Measurements from ENCODE around the gene ARSG. TPM values are rescaled to one million over a fixed set of nuclear protein-coding genes. Genes with fewer than 3 reads are reported as not detected.

The ARSG gene
- total and polyA plus RNA-seq, 2 of the 8 experiments (the other 6 are each of a cell fraction or from before 2014, with no cell fraction given) = 3.3 to 4.0 TPM

DNA sequence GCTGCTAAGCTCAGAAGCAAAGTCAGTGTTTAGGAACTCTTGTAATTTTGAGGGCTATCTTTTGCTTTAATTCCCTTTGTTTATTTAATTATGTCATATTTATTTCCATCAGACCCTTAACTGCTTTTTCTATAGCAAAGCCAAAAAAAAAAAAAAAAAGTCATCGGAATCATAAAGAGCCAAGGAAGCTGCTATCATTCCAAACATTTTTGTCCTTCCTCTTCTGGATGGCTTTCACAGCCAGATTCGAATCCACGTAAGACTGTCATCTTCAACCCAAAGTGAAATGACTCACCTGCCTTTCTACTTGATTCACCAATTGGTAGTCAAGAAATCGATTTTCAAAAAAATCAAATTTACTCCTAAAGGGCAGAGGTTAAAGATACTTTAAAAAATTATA is 127.6 kb downstream of the ARSG start:
- H3K9me3 ChIP-seq (ENCODE audit: insufficient read depth in 2 of 2, low read depth in 1 of 2, low read length in 1 of 2) = no peaks in the 10 kb centered on the region; a peak in 1 of 4 replicates
- CTCF ChIA-PET (ENCODE audit: partially characterized antibody) = interaction anchor here (0.7 to 1.7 kb wide), 10 partner anchors 10 to 196 kb away, joined by 3 to 6 read pairs (median 3); no protein-coding TSS in a partner anchor
- no peak overlapping the region for H3K18ac ChIP-seq (ENCODE audit: extremely low read depth, low read length)
- H3K23me2 ChIP-seq (ENCODE audit: low read depth, low read length) = no peaks in the 10 kb centered on the region
- H3K27me3 ChIP-seq (replicated peaks in 1 of 4; ENCODE audit: control insufficient read depth in 3 of 4, extremely low read depth in 1 of 4, insufficient read depth in 3 of 4, low read length in 3 of 4) = no peaks in the 10 kb centered on the region
- no peak overlapping the region for H3K4ac ChIP-seq (replicated peaks; ENCODE audit: insufficient read length, low read depth, low read length)
- no peak overlapping the region for H2BK15ac ChIP-seq (ENCODE audit: low read length)
- H2BK12ac ChIP-seq (ENCODE audit: low read depth, low read length) = no peak overlapping the region
- H3K56ac ChIP-seq (replicated peaks; ENCODE audit: insufficient read length, low read depth, low read length) = no peak overlapping the region
- H3K4me2 ChIP-seq (ENCODE audit: insufficient read depth in 1 of 2, low read depth in 2 of 2, low read length in 2 of 2) = no peak overlapping the region
- H4K5ac ChIP-seq (ENCODE audit: insufficient read length, low read depth, low read length) = no peak overlapping the region
- H3K79me2 ChIP-seq (ENCODE audit: control insufficient read depth in 1 of 2, insufficient read depth in 2 of 2, low read length in 2 of 2) = no peaks in the 10 kb centered on the region
- no peaks in the 10 kb centered on the region for H3K79me1 ChIP-seq (ENCODE audit: low read depth, low read length)
- no peak overlapping the region for H3K4me3 ChIP-seq (ENCODE audit: extremely low read depth in 1 of 4, insufficient read depth in 2 of 4, low read depth in 3 of 4, low read length in 4 of 4)
- no peak overlapping the region for H3K27ac ChIP-seq (ENCODE audit: low read depth, low read length)
- FAIRE-seq (no peak), DNase-seq (ENCODE audit: low read depth in 1 of 2, low spot score in 2 of 2) (no peak)
- WGBS, 2 experiments (ENCODE audit: extremely low coverage in 1 of 2, insufficient coverage in 1 of 2, insufficient read length in 1 of 2, insufficient replicate concordance in 2 of 2, low coverage in 1 of 2, low lambda C conversion rate in 2 of 2, missing lambda C conversion rate in 1 of 2) = 84% methylated on average over 4 of the region's 4 CpGs; no CpG with 5 or more reads in 1 of the 2 experiments
- no peak overlapping the region for H2BK120ac ChIP-seq (replicated peaks; ENCODE audit: low read depth, low read length)
- POLR2A ChIA-PET (ENCODE audit: partially characterized antibody) = no interaction called here
- no peak overlapping the region for H2BK5ac ChIP-seq (ENCODE audit: low read depth, low read length)
- peaks cover 0 to 6% (median 1%) of the 10 kb centered on the region in 4 experiments; a peak in 3 of 7 replicates for H3K4me1 ChIP-seq (replicated peaks in 1 of 4; ENCODE audit: control insufficient read depth in 3 of 4, insufficient read depth in 4 of 4, low read length in 3 of 4)
- no peak overlapping the region for H4K8ac ChIP-seq (ENCODE audit: extremely low read depth, insufficient read depth, low read length)
- H3K36me3 ChIP-seq (ENCODE audit: control insufficient read depth in 2 of 4, insufficient read depth in 4 of 4, low read length in 3 of 4) = no peaks in the 10 kb centered on the region
- H4K91ac ChIP-seq (replicated peaks; ENCODE audit: insufficient read length, low read length) = no peak overlapping the region
- no peak overlapping the region for H3K14ac ChIP-seq (ENCODE audit: insufficient read length)
- H2BK20ac ChIP-seq (ENCODE audit: low read length) = no peak overlapping the region
- no peak overlapping the region for H2AFZ ChIP-seq (ENCODE audit: low read length)
- H3K9ac ChIP-seq (replicated peaks in 1 of 4; ENCODE audit: extremely low read depth in 1 of 4, low read depth in 3 of 4, low read length in 3 of 4) = no peak overlapping the region
- no peak overlapping the region for H2AK5ac ChIP-seq (ENCODE audit: low read depth, low read length)
- no peak overlapping the region for H3K23ac ChIP-seq (ENCODE audit: insufficient read length)
- H4K20me1 ChIP-seq (replicated peaks in 1 of 2; ENCODE audit: control insufficient read depth in 1 of 2, insufficient read depth in 2 of 2, low read length in 2 of 2) = no peaks in the 10 kb centered on the region

Data from H1 (cell line).